ENCODE measurements around the gene MEOX1. TPM values are rescaled to one million over a fixed set of nuclear protein-coding genes. Genes with fewer than 3 reads are reported as not detected.

Gene MEOX1
- total and polyA plus RNA-seq, 2 of the 4 experiments (the other 2 are of a cell fraction) = 0.48 to 0.72 TPM

- Histone ChIP-seq H2AK5ac (ENCODE audit: low read depth, low read length) (no peak overlapping the region), H2AFZ (replicated peaks; ENCODE audit: low read length, poor library complexity) (no peak overlapping the region), H3K56ac (ENCODE audit: extremely low read depth, insufficient read depth, low read length) (no peak overlapping the region), H3K4me3 (ENCODE audit: insufficient read depth, low read depth, low read length) (no peak overlapping the region), H3K4me1 (ENCODE audit: control insufficient read depth, insufficient read depth, low read length) (no peaks in the 10 kb centered on the region), H3K27ac (ENCODE audit: insufficient read depth, low read length) (no peak overlapping the region), H2BK20ac (ENCODE audit: low read depth, low read length) (no peak overlapping the region), H3K9me3 (ENCODE audit: control insufficient read depth, insufficient read depth, low read length) (no peaks in the 10 kb centered on the region), H2BK120ac (ENCODE audit: low read depth, low read length) (no peak overlapping the region), H3K23ac (ENCODE audit: low read depth, low read length) (no peak overlapping the region), H3K9ac (ENCODE audit: low read depth, low read length) (no peak overlapping the region), H3K4me2 (ENCODE audit: low read depth, low read length) (no peak overlapping the region), H3K36me3 (ENCODE audit: control insufficient read depth, insufficient read depth, low read length) (no peaks in the 10 kb centered on the region), H2AK9ac (replicated peaks; ENCODE audit: low read depth, low read length, poor library complexity) (no peak overlapping the region), H3K14ac (replicated peaks; ENCODE audit: low read depth, low read length) (no peak overlapping the region), H3K4ac (ENCODE audit: low read depth, low read length) (no peak overlapping the region), H3K9me1 (ENCODE audit: insufficient read depth, low read length) (no peaks in the 10 kb centered on the region), H4K20me1 (ENCODE audit: insufficient read depth, low read length) (no peaks in the 10 kb centered on the region), H3K79me1 (ENCODE audit: low read depth in 1 of 2, low read length in 2 of 2) (no peaks in the 10 kb centered on the region), H4K91ac (ENCODE audit: insufficient read depth, low read depth, low read length) (no peak overlapping the region), H4K5ac (ENCODE audit: low read depth, low read length) (no peak overlapping the region), H4K8ac (ENCODE audit: low read depth in 2 of 2, low read length in 2 of 2) (no peak overlapping the region), H2BK15ac (ENCODE audit: low read depth, low read length) (no peak overlapping the region), H2BK5ac (ENCODE audit: low read depth, low read length, poor library complexity, severe bottlenecking) (no peak overlapping the region), H3K27me3 (ENCODE audit: control insufficient read depth, insufficient read depth, low read length) (peaks cover 22% of the 10 kb centered on the region), H3K18ac (ENCODE audit: low read depth, low read length) (no peak overlapping the region)
- intact Hi-C loops (cut with micrococcal nuclease) (no loop called here), in situ Hi-C loops (cut with MboI; ENCODE audit: low sequenced_read_pairs) (no loop called here), dilution Hi-C loops (cut with HindIII; ENCODE audit: low sequenced_read_pairs, unreplicated experiment) (no loop called here)
- POLR2A ChIA-PET (ENCODE audit: unreplicated experiment) = no interaction called here
- WGBS, 2 experiments (ENCODE audit: extremely low coverage in 2 of 2, insufficient read length in 1 of 2) = no CpG with 5 or more reads among the region's 8 CpGs
- no TSS peak for BruUV-seq (replicated peaks)
- CTCF ChIA-PET = interaction anchor here (0.9 kb wide), 1 partner anchor 33 kb away, joined by 3 read pairs; no protein-coding TSS in a partner anchor
- ATAC-seq (ENCODE audit: low read depth) = no peak
- TF ChIP-seq, protein P1, sequence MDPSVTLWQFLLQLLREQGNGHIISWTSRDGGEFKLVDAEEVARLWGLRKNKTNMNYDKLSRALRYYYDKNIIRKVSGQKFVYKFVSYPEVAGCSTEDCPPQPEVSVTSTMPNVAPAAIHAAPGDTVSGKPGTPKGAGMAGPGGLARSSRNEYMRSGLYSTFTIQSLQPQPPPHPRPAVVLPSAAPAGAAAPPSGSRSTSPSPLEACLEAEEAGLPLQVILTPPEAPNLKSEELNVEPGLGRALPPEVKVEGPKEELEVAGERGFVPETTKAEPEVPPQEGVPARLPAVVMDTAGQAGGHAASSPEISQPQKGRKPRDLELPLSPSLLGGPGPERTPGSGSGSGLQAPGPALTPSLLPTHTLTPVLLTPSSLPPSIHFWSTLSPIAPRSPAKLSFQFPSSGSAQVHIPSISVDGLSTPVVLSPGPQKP (IDR thresholded peaks at IDR 0.05; ENCODE audit: borderline replicate concordance, low read depth, low read length) = no peak
- TF ChIP-seq CEBPB (IDR thresholded peaks at IDR 0.05; ENCODE audit: low read depth, low read length) (no peak), MXI1 (IDR thresholded peaks at IDR 0.05; ENCODE audit: borderline replicate concordance, low read depth, low read length) (no peak), SMC3 (IDR thresholded peaks at IDR 0.05; ENCODE audit: low read depth, low read length) (no peak), BHLHE40 (IDR thresholded peaks at IDR 0.05; ENCODE audit: low read depth, low read length) (no peak), RCOR1 (IDR thresholded peaks at IDR 0.05; ENCODE audit: insufficient replicate concordance, low read length) (no peak), FOS (IDR thresholded peaks at IDR 0.05; ENCODE audit: low read depth, low read length) (no peak), RFX5 (IDR thresholded peaks at IDR 0.05; ENCODE audit: low read depth, low read length) (no peak), CHD1 (IDR thresholded peaks at IDR 0.05; ENCODE audit: low read depth, low read length) (no peak), USF2 (IDR thresholded peaks at IDR 0.05; ENCODE audit: low read depth, low read length) (no peak), NFE2L2 (IDR thresholded peaks at IDR 0.05; ENCODE audit: low read depth, low read length) (no peak), RAD21 (IDR thresholded peaks at IDR 0.05; ENCODE audit: low read length) (no peak), MAZ (IDR thresholded peaks at IDR 0.05; ENCODE audit: borderline replicate concordance, low read depth, low read length) (no peak), MAFK (IDR thresholded peaks at IDR 0.05; ENCODE audit: low read depth, low read length) (no peak), POLR2A (IDR thresholded peaks at IDR 0.05; ENCODE audit: low read depth, low read length) (no peak)
- TF ChIP-seq, protein P2, sequence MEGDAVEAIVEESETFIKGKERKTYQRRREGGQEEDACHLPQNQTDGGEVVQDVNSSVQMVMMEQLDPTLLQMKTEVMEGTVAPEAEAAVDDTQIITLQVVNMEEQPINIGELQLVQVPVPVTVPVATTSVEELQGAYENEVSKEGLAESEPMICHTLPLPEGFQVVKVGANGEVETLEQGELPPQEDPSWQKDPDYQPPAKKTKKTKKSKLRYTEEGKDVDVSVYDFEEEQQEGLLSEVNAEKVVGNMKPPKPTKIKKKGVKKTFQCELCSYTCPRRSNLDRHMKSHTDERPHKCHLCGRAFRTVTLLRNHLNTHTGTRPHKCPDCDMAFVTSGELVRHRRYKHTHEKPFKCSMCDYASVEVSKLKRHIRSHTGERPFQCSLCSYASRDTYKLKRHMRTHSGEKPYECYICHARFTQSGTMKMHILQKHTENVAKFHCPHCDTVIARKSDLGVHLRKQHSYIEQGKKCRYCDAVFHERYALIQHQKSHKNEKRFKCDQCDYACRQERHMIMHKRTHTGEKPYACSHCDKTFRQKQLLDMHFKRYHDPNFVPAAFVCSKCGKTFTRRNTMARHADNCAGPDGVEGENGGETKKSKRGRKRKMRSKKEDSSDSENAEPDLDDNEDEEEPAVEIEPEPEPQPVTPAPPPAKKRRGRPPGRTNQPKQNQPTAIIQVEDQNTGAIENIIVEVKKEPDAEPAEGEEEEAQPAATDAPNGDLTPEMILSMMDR (conservative IDR thresholded peaks at IDR 0.05; ENCODE audit: low read depth, low read length) = no peak
- no peak for DNase-seq
These were observed 21.1 kb downstream of the MEOX1 start for GRCh38 chr17:43640491-43641252.

Measured in IMR-90 (cell line).